NCI-H2081 (cell line): ENCODE data around the gene FAM149A.

Source experiments
- DNase-seq, 2 experiments: peaks; one replicate each; lab custom pipeline; 2025; lab: John Stamatoyannopoulos, UW

The FAM149A gene

DNA sequence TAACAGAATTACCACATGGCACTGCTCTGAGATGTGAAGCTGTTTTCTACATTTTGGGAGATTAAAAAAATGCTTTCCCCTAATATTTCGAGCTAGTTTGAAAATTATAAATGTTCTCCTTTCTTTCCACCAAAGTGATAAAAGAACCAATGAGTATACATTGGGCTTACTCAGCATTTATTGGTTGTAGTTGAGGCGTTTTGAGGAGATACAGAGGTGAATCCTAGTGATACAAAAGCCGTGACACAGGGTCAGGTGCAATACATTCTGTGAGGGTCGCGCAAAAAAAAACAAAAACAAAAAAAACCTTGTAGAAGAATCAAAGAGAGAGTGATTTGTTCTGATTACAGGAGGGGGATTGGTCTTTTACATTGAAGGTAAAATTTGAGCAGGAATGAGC, 54.5 kb downstream of the FAM149A start:
- no peak for DNase-seq

GRCh38 chr4:186159613-186160012, 55.1 kb downstream of the FAM149A start:
- no peak for DNase-seq

DNA sequence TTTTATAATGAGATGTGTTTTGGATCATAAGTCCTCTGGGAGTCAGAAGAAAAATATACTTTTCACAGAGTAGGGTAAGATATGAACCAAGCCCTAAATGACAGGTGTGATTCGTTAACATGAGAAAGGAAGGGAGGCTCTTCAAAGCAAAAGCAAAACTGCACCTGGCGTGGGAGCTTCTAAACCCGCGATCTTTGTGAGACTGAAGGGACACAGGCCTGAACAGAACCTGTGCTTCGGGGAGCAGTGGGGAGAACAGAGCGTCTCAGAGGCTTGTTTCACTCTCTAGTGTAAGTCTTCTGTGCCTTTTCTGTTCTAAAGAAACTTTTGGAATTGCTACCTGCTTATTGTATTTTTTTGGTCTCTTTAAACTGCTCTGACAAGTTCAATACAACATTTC, 56.6 kb downstream of the FAM149A start:
- peak in 1 of 2 experiments; percentile 1 for DNase-seq

DNA sequence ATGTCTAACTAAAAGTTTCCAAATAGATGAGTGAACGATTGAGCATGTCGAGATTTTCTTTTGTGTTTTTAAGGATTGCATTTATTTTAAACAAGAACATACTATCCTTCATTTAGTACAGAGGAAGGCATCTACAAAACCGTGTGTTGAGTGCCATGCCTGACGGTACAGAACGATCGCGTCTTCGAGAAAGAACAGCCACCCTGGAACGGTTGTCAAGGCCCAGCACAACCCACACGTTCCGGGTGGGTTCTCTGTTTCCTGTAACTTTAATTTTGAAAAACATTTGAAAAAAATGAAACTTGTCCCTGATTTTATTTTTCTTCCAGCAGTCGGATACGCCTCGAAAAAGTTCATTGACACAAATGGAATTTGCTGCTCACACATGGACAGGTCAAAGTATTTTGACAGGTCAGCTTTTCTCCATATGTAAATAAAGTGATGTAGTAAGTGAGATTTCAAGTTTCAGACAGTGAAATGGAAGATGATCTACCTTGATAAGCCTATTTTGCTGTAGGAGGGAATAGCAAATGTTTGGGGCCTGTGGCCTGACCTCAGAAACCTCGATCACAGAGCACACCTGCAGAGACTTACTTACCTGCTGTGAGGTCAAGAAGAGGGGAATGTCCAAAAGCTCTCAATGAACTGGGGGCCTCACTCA, 62.5 kb downstream of the FAM149A start:
- no peak for DNase-seq

DNA sequence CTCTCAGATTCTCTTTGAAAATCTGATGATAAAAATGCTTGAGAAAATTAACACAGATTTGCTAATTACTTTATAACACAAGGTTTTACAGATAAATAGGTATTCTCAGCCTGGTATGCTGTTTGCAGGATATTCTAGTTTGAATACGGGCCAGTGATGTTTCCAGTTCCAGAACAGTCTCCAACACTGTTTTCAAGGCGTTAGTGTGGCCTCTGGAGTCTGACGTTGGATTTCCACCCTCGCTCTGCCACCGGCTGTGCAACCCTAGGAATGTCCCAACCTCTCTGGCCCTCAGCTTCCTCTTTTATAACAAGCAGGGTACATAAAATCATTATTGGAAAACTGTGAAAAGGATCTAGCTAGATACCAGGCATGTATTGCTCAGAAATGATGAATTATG, 63.1 kb downstream of the FAM149A start:
- DNase-seq: no peak

- DNase-seq: no peak
These were observed 64.2 kb downstream of the FAM149A start for GRCh38 chr4:186168750-186169149.

- no peak for DNase-seq
These were observed 64.9 kb downstream of the FAM149A start for GRCh38 chr4:186169333-186169944.

DNA sequence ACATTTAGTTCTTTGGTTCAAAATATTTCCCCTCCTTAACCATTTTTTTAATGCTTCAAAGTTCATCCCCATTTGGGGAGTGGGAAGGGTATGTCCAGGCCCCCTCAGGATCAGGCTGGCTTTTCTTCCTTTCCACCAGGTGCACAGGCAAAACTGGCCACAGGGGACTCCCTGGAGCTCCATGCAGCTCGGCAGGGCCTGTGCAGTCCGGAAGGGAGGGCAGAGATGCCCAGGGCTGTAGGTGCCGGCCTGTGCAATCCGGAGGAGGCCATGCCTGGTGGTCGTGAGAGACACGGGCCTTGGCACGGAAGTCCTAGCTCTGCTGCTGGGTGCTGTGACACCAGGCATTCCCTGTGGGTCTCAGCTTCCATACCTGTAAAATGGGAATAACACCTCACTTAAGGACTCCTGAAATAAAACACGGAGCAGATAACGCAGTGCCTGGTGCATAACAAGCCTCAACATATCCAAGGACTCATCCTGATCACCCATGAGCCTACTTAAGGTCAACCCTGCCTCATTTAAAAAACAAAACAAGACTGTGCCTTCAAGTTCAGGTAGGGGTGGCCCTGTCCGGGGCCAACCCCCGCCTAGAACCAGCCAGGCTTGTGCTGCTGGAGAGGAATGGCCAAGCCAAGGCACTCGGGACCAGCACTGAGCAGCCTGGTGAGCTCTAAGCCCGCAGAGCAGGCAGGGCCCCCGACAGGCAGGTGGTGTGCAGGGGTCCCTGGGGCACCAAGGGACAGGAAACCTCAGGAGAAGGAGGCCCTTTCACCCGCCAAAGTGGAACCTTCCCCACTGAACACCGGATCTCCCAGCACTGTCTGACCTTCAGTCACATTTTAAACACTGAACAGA, 65.7 kb downstream of the FAM149A start:
- DNase-seq: no peak

DNA sequence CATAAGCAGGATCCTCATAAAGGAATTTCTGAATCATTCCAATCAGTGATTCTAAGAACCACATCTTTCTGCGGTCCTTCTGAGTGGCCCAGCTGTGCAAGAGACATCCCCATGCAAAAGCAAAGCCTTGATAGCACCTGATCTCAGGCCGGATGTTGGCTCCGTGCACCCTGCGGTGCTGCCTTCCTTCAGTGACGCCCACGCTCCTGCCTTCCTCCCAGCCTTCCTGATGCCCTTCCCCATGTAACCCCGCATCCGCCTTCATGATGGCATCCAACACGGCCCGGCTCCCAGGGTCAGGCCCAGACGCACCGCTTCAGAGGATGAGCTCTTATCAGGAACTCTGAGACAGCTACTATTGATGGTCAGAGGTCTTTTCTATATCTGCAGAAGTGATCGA, 66.5 kb downstream of the FAM149A start:
- no peak for DNase-seq

DNA sequence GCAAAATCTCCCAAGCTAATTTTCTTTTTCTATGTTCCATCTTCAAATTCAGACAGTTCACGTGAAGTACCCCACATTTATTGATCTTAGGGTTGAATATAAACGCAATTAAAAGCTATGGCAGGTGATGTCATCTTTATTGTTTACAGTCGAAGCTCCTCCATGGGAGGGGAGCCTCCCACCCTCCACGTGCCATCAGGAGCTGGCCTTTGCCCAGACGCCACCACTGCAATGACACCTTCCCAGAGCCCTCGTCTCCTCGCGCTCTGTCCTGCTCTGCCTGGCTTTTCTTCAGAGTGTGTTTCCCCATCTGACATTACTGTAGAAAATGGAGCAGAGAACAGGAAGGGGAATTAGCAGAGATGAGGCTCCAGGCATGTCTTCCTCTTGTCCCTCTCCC, 68.0 kb downstream of the FAM149A start:
- no peak for DNase-seq

GRCh38 chr4:186188107-186188506, 83.6 kb downstream of the FAM149A start:
- no peak for DNase-seq

GRCh38 chr4:186189656-186190055, 85.2 kb downstream of the FAM149A start:
- DNase-seq: no peak

- DNase-seq: peak; percentile 32 to 36
These were observed 86.2 kb downstream of the FAM149A start for GRCh38 chr4:186190581-186191199.

- DNase-seq: peak; percentile 53 to 69
These were observed 86.9 kb downstream of the FAM149A start, which contains the start of gene CYP4V2 for GRCh38 chr4:186191200-186192065. CYP4V2 (plus strand) TSS chr4:186191567; CDS start chr4:186191824, 257 bp downstream.

DNA sequence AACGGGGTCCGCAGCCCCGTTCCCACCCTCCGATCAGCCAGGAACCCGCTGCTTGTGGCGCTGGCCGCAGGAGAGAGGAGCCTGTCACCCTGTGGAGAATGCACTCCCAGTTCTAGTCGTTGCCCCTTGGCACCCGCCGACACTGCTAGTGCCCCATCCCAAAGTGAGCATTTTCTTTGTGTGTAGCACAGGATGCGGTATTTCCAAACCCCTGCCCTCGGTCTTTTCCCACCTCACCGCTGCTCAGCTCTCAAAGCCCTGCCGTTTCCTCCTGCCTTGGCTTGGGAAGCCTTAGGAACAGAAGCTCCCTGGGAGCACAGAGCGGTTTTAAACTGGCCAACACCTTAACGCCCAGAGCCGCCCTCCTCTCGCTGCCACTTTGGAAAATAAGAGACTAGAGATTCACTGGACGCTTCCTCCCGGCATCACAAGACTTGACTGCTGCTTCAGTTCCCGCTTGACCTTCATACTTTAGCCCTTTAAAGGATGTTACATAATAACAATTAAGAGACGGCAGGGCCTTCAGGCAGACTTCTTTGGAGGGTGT, 87.6 kb downstream of the FAM149A start:
- peak; percentile 1 to 31 for DNase-seq

GRCh38 chr4:186193851-186194250, 89.3 kb downstream of the FAM149A start:
- no peak for DNase-seq

GRCh38 chr4:186196063-186196462, 91.6 kb downstream of the FAM149A start:
- DNase-seq: no peak

DNA sequence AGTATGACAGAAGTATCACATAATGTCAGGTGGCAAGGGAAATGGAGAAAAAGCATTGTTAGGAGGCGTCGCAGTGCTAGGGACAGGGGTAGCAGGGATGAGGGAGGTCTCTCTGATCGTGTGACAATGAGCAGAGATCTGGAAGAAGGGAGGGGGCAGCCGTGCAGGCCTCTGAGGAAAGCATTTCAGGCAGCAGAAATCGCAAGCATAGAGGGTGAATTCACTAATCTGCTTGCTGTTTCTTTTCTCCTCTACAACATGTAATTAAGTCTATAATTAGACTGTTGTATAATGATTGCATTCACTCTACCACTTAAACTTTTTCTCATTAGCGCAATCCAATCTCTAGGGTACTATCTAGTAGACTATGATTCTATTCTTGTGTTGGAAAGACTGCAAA, 96.0 kb downstream of the FAM149A start:
- DNase-seq: no peak

DNA sequence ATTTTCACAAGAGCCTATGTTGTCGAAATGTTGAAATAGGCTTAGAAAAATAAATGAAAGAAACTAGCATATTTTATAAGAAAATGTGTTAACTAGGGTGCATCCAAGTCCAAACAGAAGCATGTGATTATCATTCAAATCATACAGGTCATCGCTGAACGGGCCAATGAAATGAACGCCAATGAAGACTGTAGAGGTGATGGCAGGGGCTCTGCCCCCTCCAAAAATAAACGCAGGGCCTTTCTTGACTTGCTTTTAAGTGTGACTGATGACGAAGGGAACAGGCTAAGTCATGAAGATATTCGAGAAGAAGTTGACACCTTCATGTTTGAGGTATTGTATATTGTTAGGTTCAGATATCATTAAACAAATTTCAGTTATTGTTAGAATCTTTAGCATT, 96.5 kb downstream of the FAM149A start:
- no peak for DNase-seq

DNA sequence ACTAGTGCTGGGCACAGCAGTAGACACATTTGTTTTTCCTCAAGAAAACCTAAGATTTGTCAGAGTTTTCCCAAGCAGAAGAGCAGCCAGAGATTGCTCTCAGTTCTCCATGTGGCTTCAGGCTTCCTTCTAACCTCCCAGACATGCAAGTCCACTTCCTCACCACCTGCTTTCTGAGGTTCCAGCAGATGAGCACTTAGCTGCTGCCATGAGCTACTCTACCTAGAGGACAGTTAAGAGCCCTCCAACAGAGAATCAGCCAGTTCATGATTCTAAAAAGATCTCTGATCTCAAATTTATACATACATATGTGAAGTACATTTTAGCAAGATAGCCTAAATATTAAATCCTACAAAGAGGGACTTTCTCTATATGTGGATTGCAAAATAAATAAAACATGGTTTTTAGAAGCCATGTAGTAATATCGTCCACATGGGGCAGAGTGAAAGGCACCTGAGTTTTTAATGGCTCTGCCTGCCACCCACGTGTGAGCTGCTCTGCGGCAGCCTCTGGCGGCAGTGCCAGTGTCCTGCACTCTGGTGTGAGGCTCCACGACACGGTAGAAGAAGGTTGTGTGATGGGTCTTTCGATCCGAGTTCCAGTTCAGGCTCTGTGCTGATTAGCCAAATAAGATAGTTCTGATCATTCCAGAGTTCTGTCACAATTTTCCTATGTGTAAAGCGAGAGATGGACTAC, 97.2 kb downstream of the FAM149A start:
- DNase-seq: no peak
